UCSD-AML1 (cell line): Measurements from ENCODE around the gene POLR1F.

ENCODE experiments used
- DNase-seq: peaks from one replicate; lab custom pipeline; 2025; ENCODE audit not compliant: unreplicated experiment; lab: John Stamatoyannopoulos, UW

Gene POLR1F

GRCh38 chr7:19675816-19676215 is 33.0 kb downstream of the POLR1F start:
- DNase-seq = no peak

- DNase-seq = no peak
These were observed 34.4 kb downstream of the POLR1F start for GRCh38 chr7:19674266-19674960.

DNA sequence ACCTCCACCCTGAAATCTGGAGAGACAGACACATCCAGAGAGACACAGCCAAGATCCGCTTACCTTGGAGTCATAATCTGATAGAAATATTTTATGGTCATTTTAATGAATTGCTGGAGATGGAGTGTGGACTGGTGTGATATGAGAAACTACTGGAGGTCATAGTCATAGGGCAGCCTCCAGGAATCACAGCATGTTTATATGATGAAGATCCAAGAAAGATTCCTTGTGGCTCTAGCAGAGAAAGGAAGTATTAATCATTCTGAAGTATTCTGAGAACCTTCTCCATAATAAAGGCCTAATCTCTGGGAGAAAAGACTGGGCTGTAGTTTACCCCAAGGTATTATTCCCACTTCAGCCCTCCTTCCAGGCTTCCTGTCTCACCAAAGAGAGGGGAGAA is 38.0 kb downstream of the POLR1F start:
- DNase-seq = no peak

DNA sequence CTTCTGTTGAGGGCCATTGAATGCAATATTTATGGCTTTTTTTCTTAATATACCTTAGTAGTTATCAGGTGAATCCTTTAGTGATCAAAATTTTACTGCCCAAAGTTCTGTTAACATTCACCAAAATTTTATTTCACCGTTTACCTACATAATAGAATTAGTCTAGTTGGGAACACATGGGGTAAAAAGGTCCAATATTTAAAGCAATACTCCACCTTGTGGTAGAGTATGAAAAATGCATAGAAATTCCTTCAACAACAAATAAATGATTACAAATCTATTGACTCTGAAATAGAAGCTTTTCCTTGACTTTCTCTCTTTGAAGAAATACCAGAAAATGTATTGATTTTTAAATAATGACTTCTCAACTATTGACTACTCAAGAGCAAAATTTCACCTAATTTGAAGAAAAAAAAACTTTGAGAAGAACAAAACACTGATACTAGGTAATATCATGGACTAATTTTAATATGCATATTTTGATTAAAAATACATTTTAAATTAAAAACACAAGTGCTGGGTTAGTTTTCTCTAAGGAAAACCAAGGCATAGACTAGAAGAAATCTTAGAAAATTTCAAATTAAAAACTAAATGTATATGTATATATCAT is 43.3 kb downstream of the POLR1F start:
- DNase-seq = no peak

GRCh38 chr7:19663816-19664462 is 44.9 kb downstream of the POLR1F start:
- no peak for DNase-seq

- DNase-seq = no peak
These were observed 60.0 kb downstream of the POLR1F start for GRCh38 chr7:19648791-19649190.
